HEK293 (cell line): ENCODE measurements around the gene PHF23.

Experiments
- RBAK ChIP-seq: fragments of 450-650 bp; formaldehyde crosslinking; IDR thresholded peaks from 2 replicates; pipeline ENCODE4 v1.5.1; 2016; ENCODE audit warnings: missing biosample characterization, missing genetic modification characterization
- ZBTB1 ChIP-seq: fragments of 450-650 bp; formaldehyde crosslinking; IDR thresholded peaks from 2 replicates; pipeline ENCODE4 v1.5.1; 2016; ENCODE audit warnings: missing biosample characterization, missing genetic modification characterization
- ZBTB48 ChIP-seq: fragments of 450-650 bp; formaldehyde crosslinking; IDR thresholded peaks from 2 replicates; pipeline ENCODE4 v1.5.1; 2016; ENCODE audit warnings: missing biosample characterization, missing genetic modification characterization
- ZBTB8A ChIP-seq: fragments of 450-650 bp; formaldehyde crosslinking; IDR thresholded peaks from 2 replicates; pipeline ENCODE4 v1.5.1; 2016; ENCODE audit warnings: missing biosample characterization, missing genetic modification characterization
- ZFP3 ChIP-seq: fragments of 450-650 bp; formaldehyde crosslinking; IDR thresholded peaks from 2 replicates; pipeline ENCODE4 v1.5.1; 2016; ENCODE audit warnings: low read depth, missing biosample characterization, missing genetic modification characterization
- ZFP69B ChIP-seq: fragments of 450-650 bp; formaldehyde crosslinking; IDR thresholded peaks from 2 replicates; pipeline ENCODE4 v1.5.1; 2016; ENCODE audit warnings: missing biosample characterization, missing genetic modification characterization
- ZNF155 ChIP-seq: fragments of 450-650 bp; formaldehyde crosslinking; IDR thresholded peaks from 2 replicates; pipeline ENCODE4 v1.5.1; 2016; ENCODE audit warnings: missing biosample characterization, missing genetic modification characterization
- ZNF169 ChIP-seq: fragments of 450-650 bp; formaldehyde crosslinking; IDR thresholded peaks from 2 replicates; pipeline ENCODE4 v1.5.1; 2016; ENCODE audit warnings: missing biosample characterization, missing genetic modification characterization
- ZNF175 ChIP-seq: fragments of 450-650 bp; formaldehyde crosslinking; IDR thresholded peaks from 2 replicates; pipeline ENCODE4 v1.5.1; 2016; ENCODE audit warnings: missing biosample characterization, missing genetic modification characterization
- ZNF184 ChIP-seq: fragments of 450-650 bp; IDR thresholded peaks from 2 replicates; pipeline ENCODE4 v1.5.1; 2018; ENCODE audit warnings: missing biosample characterization, mild to moderate bottlenecking, missing genetic modification characterization
- ZNF214 ChIP-seq: fragments of 450-650 bp; formaldehyde crosslinking; IDR thresholded peaks from 2 replicates; pipeline ENCODE4 v1.5.1; 2017; ENCODE audit warnings: missing biosample characterization, mild to moderate bottlenecking, missing genetic modification characterization, borderline replicate concordance
- ZNF37A ChIP-seq: fragments of 450-650 bp; IDR thresholded peaks from 2 replicates; pipeline ENCODE4 v1.5.1; 2018; ENCODE audit warnings: missing biosample characterization, missing genetic modification characterization
- ZNF391 ChIP-seq: fragments of 450-650 bp; formaldehyde crosslinking; IDR thresholded peaks from 2 replicates; pipeline ENCODE4 v1.5.1; 2016; ENCODE audit warnings: low read depth, missing biosample characterization, missing genetic modification characterization, borderline replicate concordance
- ZNF404 ChIP-seq: fragments of 450-650 bp; formaldehyde crosslinking; IDR thresholded peaks from 2 replicates; pipeline ENCODE4 v1.5.1; 2017; ENCODE audit warnings: missing biosample characterization, missing genetic modification characterization
- ZNF433 ChIP-seq: fragments of 450-650 bp; formaldehyde crosslinking; IDR thresholded peaks from 2 replicates; pipeline ENCODE4 v1.5.1; 2016; ENCODE audit warnings: missing biosample characterization, missing genetic modification characterization, low read depth
- ZNF548 ChIP-seq: fragments of 450-650 bp; formaldehyde crosslinking; IDR thresholded peaks from 2 replicates; pipeline ENCODE4 v1.5.1; 2016; ENCODE audit warnings: missing biosample characterization, missing genetic modification characterization
- ZNF549 ChIP-seq: fragments of 450-650 bp; IDR thresholded peaks from 2 replicates; pipeline ENCODE4 v1.5.1; 2018; ENCODE audit warnings: missing biosample characterization, missing genetic modification characterization, mild to moderate bottlenecking, inconsistent platforms, moderate library complexity
- ZNF585B ChIP-seq: fragments of 450-650 bp; formaldehyde crosslinking; IDR thresholded peaks from 2 replicates; pipeline ENCODE4 v1.5.1; 2016; ENCODE audit warnings: missing biosample characterization, missing genetic modification characterization
- ZNF600 ChIP-seq: fragments of 450-650 bp; formaldehyde crosslinking; IDR thresholded peaks from 2 replicates; pipeline ENCODE4 v1.5.1; 2016; ENCODE audit warnings: missing biosample characterization, missing genetic modification characterization
- ZNF623 ChIP-seq: fragments of 450-650 bp; formaldehyde crosslinking; IDR thresholded peaks from 2 replicates; pipeline ENCODE4 v1.5.1; 2016; ENCODE audit warnings: missing biosample characterization, missing genetic modification characterization
- ZNF768 ChIP-seq: fragments of 450-650 bp; formaldehyde crosslinking; IDR thresholded peaks from 2 replicates; pipeline ENCODE4 v1.5.1; 2018; ENCODE audit warnings: missing biosample characterization, mild to moderate bottlenecking, missing genetic modification characterization
- ZXDB ChIP-seq: fragments of 450-650 bp; formaldehyde crosslinking; IDR thresholded peaks from 2 replicates; pipeline ENCODE4 v1.5.1; 2016; ENCODE audit warnings: missing biosample characterization, missing genetic modification characterization
- TF ChIP-seq, protein P1 (sequence below): fragments of 450-650 bp; formaldehyde crosslinking; conservative IDR thresholded peaks from 2 replicates; pipeline ENCODE4 v1.5.1; 2016; ENCODE audit warnings: low read depth, missing biosample characterization, missing genetic modification characterization
- TF ChIP-seq, protein P2 (sequence below): fragments of 450-650 bp; formaldehyde crosslinking; IDR thresholded peaks from 2 replicates; pipeline ENCODE4; 2016; ENCODE audit warnings: missing biosample characterization, missing genetic modification characterization
- TF ChIP-seq, protein P3 (sequence below): fragments of 450-650 bp; formaldehyde crosslinking; IDR thresholded peaks from 2 replicates; pipeline ENCODE4 v1.5.1; 2016; ENCODE audit warnings: missing biosample characterization, missing genetic modification characterization
- TF ChIP-seq, protein P4 (sequence below): sonication (generic); formaldehyde crosslinking; IDR thresholded peaks from 2 replicates; pipeline ENCODE4 v1.8.1; 2022; ENCODE audit warnings: mild to moderate bottlenecking, moderate library complexity, missing genetic modification reagents
- TF ChIP-seq, protein P5 (sequence below): fragments of 450-650 bp; formaldehyde crosslinking; IDR thresholded peaks from 2 replicates; pipeline ENCODE4 v1.5.1; 2016; ENCODE audit warnings: missing biosample characterization, missing genetic modification characterization
- TF ChIP-seq, protein P6 (sequence below): fragments of 450-650 bp; formaldehyde crosslinking; IDR thresholded peaks from 2 replicates; pipeline ENCODE4 v1.5.1; 2016; ENCODE audit warnings: missing biosample characterization, missing genetic modification characterization

The PHF23 gene

DNA sequence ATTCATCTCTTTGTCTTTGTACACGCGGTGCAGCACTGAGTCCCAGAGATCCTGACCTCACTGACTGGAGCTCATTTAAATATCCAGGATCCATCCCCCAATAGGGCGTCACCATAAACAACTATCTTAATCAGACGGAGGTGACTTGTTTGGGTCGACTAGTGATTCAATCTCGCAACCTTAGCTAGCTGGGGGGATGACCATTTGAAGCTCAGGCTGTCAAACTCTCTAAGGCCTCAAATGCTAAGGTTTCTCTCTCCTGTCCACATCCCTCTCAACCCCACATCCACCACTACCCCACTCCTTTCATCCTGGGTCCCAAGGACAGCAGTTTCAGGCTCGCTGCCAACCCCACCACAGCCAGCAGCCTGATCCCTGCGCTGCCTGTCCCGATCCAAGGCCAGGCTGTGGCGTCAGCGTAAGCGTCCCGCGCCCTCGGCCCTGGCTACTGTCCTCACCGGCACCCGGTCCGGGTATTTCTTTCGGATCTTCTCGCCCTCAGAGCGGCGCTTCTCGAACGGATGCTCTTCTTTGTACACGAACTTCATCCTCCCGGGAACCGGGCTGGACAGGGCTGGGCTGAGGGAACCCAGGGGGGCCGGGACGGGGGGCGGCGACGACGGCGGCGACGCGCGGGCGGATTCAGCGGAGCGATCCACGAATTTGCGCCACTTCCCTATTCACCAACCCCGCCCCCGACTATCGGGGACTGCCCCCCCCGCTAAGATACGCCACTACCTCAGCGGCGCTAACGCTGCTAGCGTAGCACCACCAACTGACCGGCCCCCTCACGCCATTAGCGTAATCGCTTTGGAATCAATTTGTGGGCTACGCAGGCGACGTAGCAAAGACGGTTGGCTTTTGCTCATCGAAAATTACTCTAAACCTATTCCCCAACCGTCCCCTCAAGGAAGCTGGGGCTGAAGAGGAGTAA is 2.8 kb upstream of the PHF23 start, which contains the start of gene GABARAP (continued):
- TF ChIP-seq ZNF214 (tag by site-specific recombination): no peak
- peak; percentile 92 for TF ChIP-seq ZBTB48 (tag by site-specific recombination)
- TF ChIP-seq, protein P1, sequence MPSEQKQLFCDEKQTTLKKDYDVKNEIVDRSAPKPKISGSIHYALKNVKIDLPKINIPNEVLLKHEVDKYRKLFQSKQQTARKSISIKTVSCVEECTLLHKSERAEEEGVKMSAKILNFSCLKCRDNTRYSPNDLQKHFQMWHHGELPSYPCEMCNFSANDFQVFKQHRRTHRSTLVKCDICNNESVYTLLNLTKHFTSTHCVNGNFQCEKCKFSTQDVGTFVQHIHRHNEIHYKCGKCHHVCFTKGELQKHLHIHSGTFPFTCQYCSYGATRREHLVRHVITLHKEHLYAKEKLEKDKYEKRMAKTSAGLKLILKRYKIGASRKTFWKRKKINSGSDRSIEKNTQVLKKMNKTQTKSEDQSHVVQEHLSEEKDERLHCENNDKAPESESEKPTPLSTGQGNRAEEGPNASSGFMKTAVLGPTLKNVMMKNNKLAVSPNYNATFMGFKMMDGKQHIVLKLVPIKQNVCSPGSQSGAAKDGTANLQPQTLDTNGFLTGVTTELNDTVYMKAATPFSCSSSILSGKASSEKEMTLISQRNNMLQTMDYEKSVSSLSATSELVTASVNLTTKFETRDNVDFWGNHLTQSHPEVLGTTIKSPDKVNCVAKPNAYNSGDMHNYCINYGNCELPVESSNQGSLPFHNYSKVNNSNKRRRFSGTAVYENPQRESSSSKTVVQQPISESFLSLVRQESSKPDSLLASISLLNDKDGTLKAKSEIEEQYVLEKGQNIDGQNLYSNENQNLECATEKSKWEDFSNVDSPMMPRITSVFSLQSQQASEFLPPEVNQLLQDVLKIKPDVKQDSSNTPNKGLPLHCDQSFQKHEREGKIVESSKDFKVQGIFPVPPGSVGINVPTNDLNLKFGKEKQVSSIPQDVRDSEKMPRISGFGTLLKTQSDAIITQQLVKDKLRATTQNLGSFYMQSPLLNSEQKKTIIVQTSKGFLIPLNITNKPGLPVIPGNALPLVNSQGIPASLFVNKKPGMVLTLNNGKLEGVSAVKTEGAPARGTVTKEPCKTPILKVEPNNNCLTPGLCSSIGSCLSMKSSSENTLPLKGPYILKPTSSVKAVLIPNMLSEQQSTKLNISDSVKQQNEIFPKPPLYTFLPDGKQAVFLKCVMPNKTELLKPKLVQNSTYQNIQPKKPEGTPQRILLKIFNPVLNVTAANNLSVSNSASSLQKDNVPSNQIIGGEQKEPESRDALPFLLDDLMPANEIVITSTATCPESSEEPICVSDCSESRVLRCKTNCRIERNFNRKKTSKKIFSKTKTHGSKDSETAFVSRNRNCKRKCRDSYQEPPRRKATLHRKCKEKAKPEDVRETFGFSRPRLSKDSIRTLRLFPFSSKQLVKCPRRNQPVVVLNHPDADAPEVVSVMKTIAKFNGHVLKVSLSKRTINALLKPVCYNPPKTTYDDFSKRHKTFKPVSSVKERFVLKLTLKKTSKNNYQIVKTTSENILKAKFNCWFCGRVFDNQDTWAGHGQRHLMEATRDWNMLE: no peak
- no peak for TF ChIP-seq ZNF548
- TF ChIP-seq RBAK (tag by site-specific recombination): no peak
- TF ChIP-seq ZNF184: 0 out of 2 replicates have a peak, but pooled peaks have one; percentile 54
- TF ChIP-seq ZNF585B (tag by site-specific recombination): no peak
- TF ChIP-seq, protein P2, sequence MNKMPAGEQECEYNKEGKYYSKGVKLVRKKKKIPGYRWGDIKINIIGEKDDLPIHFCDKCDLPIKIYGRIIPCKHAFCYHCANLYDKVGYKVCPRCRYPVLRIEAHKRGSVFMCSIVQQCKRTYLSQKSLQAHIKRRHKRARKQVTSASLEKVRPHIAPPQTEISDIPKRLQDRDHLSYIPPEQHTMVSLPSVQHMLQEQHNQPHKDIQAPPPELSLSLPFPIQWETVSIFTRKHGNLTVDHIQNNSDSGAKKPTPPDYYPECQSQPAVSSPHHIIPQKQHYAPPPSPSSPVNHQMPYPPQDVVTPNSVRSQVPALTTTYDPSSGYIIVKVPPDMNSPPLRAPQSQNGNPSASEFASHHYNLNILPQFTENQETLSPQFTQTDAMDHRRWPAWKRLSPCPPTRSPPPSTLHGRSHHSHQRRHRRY (tag by site-specific recombination): no peak
- TF ChIP-seq ZNF37A (tag by site-specific recombination): no peak
- peak; percentile 74; the same call in 1 of the 2 replicates for TF ChIP-seq ZNF391 (tag by site-specific recombination)
- TF ChIP-seq, protein P3, sequence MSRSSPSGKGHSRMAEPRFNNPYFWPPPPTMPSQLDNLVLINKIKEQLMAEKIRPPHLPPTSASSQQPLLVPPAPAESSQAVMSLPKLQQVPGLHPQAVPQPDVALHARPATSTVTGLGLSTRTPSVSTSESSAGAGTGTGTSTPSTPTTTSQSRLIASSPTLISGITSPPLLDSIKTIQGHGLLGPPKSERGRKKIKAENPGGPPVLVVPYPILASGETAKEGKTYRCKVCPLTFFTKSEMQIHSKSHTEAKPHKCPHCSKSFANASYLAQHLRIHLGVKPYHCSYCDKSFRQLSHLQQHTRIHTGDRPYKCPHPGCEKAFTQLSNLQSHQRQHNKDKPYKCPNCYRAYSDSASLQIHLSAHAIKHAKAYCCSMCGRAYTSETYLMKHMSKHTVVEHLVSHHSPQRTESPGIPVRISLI (tag by site-specific recombination): no peak
- TF ChIP-seq ZNF404: no peak
- no peak for TF ChIP-seq ZNF175 (tag by site-specific recombination)
- TF ChIP-seq ZNF623 (tag by site-specific recombination): no peak
- peak; percentile 62 for TF ChIP-seq ZNF600 (tag by site-specific recombination)
- TF ChIP-seq, protein P4, sequence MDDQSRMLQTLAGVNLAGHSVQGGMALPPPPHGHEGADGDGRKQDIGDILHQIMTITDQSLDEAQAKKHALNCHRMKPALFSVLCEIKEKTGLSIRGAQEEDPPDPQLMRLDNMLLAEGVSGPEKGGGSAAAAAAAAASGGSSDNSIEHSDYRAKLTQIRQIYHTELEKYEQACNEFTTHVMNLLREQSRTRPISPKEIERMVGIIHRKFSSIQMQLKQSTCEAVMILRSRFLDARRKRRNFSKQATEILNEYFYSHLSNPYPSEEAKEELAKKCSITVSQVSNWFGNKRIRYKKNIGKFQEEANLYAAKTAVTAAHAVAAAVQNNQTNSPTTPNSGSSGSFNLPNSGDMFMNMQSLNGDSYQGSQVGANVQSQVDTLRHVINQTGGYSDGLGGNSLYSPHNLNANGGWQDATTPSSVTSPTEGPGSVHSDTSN (CRISPR knock-in tag): peak; percentile 48; the same call in 1 of the 2 replicates
- TF ChIP-seq ZFP3 (tag by site-specific recombination): no peak
- no peak for TF ChIP-seq ZNF433 (tag by site-specific recombination)
- no peak for TF ChIP-seq ZNF169 (tag by site-specific recombination)
- TF ChIP-seq, protein P5, sequence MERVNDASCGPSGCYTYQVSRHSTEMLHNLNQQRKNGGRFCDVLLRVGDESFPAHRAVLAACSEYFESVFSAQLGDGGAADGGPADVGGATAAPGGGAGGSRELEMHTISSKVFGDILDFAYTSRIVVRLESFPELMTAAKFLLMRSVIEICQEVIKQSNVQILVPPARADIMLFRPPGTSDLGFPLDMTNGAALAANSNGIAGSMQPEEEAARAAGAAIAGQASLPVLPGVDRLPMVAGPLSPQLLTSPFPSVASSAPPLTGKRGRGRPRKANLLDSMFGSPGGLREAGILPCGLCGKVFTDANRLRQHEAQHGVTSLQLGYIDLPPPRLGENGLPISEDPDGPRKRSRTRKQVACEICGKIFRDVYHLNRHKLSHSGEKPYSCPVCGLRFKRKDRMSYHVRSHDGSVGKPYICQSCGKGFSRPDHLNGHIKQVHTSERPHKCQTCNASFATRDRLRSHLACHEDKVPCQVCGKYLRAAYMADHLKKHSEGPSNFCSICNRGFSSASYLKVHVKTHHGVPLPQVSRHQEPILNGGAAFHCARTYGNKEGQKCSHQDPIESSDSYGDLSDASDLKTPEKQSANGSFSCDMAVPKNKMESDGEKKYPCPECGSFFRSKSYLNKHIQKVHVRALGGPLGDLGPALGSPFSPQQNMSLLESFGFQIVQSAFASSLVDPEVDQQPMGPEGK (tag by site-specific recombination): peak; percentile 98
- TF ChIP-seq ZBTB8A: peak; percentile 88
- no peak; the same call in 1 of the 2 replicates for TF ChIP-seq ZXDB (tag by site-specific recombination)
- no peak for TF ChIP-seq ZNF768 (tag by site-specific recombination)
- no peak for TF ChIP-seq ZNF155 (tag by site-specific recombination)
- TF ChIP-seq, protein P6, sequence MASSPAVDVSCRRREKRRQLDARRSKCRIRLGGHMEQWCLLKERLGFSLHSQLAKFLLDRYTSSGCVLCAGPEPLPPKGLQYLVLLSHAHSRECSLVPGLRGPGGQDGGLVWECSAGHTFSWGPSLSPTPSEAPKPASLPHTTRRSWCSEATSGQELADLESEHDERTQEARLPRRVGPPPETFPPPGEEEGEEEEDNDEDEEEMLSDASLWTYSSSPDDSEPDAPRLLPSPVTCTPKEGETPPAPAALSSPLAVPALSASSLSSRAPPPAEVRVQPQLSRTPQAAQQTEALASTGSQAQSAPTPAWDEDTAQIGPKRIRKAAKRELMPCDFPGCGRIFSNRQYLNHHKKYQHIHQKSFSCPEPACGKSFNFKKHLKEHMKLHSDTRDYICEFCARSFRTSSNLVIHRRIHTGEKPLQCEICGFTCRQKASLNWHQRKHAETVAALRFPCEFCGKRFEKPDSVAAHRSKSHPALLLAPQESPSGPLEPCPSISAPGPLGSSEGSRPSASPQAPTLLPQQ (tag by site-specific recombination): 0 out of 2 replicates have a peak, but pooled peaks have one; percentile 49
- no peak for TF ChIP-seq ZBTB1 (tag by site-specific recombination)
- no peak for TF ChIP-seq ZNF549
- no peak for TF ChIP-seq ZFP69B (tag by site-specific recombination)
